VCaP (cell line): ENCODE data around the gene CFAP161.
"Not testable (repeated sequence)": the region's sequence is repeated elsewhere in the genome, so short reads cannot be mapped to it uniquely, and the experiment has no call there.

Source experiments
- H3K27ac ChIP-seq: fragments of 450-650 bp; 2 replicates; pipeline ENCODE4 v1.5.1; 2017
- TF ChIP-seq, protein P1 (sequence below): fragments of 450-650 bp; conservative IDR thresholded peaks from 2 replicates; pipeline ENCODE4 v1.5.1; 2017; ENCODE audit warnings: mild to moderate bottlenecking, moderate library complexity

The CFAP161 gene

DNA sequence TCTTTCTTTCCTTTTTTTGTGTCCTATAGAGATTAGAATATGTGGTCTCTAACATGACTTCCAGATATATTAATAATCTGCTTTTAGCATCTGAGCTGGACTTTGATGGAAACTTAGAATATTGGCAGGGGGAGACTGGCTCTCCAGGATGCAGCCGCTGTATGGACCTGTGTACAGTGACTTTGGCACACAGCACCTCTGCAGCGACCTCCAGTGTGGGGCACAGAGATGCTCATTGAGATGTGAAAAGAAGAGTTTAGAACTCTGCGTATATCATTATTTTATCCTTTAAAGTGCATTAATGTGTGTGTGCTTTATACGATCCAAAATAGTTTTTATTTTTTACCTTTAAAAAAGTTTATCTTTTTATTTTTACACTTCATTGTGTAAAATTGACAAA lies 18.3 kb downstream of the CFAP161 start:
- no peak overlapping the region for H3K27ac ChIP-seq
- TF ChIP-seq, protein P1, sequence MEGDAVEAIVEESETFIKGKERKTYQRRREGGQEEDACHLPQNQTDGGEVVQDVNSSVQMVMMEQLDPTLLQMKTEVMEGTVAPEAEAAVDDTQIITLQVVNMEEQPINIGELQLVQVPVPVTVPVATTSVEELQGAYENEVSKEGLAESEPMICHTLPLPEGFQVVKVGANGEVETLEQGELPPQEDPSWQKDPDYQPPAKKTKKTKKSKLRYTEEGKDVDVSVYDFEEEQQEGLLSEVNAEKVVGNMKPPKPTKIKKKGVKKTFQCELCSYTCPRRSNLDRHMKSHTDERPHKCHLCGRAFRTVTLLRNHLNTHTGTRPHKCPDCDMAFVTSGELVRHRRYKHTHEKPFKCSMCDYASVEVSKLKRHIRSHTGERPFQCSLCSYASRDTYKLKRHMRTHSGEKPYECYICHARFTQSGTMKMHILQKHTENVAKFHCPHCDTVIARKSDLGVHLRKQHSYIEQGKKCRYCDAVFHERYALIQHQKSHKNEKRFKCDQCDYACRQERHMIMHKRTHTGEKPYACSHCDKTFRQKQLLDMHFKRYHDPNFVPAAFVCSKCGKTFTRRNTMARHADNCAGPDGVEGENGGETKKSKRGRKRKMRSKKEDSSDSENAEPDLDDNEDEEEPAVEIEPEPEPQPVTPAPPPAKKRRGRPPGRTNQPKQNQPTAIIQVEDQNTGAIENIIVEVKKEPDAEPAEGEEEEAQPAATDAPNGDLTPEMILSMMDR, result peak; percentile 31; the same call in 1 of the 2 replicates

GRCh38 chr15:81152799-81153198 lies 18.7 kb downstream of the CFAP161 start:
- no peak overlapping the region for H3K27ac ChIP-seq
- TF ChIP-seq, protein P1, result no peak

DNA sequence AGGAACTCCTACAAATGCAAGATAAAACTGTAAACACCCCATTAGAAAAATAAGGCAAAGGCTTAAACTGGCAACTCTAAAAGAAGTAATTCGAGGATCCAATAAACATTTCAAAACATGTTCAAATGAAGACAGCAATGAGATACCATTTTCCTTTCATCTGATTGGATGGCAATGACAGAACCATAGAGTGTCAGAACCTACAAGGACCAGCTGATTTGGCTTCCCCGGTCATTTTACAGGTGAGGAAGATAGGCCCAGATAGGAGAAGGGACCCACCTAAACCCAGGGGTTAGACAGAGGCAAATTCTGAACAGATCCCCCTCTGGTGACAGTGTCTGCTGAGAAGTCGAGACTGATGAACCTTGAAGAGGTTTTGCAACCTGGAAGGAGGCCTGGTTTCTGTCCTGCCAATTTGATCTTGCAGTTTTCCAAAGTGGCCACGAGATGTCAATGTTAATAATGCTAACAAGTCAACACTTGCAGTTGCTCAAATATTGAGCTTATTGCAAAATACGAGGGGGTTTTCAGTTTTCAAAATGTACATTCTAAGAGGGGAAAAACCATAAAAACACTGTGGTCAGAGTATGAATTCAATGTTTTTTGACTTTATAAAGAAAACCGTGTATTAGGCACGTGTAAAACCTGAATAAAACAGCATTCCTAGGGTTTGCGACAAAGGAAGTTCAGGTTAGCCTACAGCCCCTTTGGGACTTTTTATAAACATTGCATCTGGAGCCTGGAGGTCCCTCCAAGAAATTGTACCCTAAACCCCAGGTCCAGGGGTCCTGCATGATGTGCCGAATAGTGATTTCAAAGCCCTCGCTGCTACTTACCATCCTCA lies 21.5 kb downstream of the CFAP161 start:
- no peak overlapping the region for H3K27ac ChIP-seq
- TF ChIP-seq, protein P1, result peak; percentile 89

DNA sequence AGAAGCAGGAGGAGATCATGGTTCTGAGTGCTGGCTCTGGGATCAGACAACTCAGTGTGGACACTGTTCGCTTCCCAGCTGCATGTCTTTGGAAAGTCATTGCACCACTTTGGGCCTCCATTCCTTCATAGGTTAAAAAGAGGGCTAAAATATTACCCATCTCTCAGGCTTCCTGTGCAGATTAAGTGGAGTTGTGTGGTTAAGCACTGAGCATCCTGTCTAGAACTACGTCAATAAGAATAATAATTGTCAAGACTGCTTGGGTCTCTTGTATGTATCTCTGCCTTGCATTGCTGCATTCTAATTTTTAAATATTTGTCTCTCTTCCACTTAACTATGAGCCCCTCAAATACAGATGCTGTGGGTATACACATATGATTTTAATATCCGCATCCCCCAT lies 22.3 kb downstream of the CFAP161 start:
- TF ChIP-seq, protein P1, result no peak
- no peak overlapping the region for H3K27ac ChIP-seq

GRCh38 chr15:81157195-81157938 lies 23.3 kb downstream of the CFAP161 start:
- TF ChIP-seq, protein P1, result no peak
- no peak overlapping the region for H3K27ac ChIP-seq

DNA sequence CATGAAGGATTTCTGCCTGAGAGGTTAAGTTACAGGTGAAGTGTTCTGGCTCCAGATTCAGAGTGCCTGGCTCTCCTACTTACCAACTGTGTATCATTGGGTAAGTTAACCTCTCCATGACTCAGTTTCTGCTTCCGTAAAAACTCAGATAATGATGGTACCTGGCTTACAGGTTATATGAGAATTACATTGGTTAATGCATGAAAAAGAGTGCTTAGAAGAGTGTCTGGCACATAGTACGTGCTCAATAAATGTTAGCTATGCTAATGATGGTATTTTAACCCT lies 23.8 kb downstream of the CFAP161 start:
- no peak overlapping the region for H3K27ac ChIP-seq
- TF ChIP-seq, protein P1, result no peak

- not testable (repeated sequence) for H3K27ac ChIP-seq
Observed at GRCh38 chr15:81158561-81158960, 24.5 kb downstream of the CFAP161 start.
